ENCODE data around the gene NACAD. TPM values are rescaled to one million over a fixed set of nuclear protein-coding genes. Genes with fewer than 3 reads are reported as not detected.

The NACAD gene
- total RNA-seq, 2 experiments from 2014 or later: 0.05 to 0.16 TPM

DNA sequence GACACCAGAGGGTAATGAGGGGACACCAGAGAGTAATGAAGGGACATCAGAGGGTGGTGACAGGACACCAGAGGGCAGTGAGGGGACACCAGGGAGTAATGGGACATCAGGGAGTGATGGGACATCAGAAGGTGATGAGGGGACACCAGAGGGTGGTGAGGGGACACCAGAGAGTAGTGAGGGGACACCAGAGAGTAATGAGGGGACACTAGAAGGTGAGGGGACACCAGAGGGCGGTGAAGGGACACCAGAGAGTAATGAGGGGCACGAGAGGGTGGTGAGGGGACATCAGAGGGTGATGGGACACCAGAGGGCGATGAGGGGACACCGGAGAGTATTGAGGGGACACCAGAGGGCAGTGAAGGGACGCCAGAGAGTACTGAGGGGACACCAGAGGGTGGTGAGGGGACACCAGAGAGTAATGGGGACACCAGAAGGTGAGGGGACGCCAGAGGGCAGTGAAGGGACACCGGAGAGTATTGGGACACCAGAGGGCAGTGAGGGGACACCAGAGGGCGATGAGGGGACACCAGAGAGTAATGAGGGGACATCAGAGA, 10.6 kb downstream of the NACAD start:
- H3K36me3 Mint-ChIP-seq (ENCODE audit: low read depth): peaks cover 30% of the 10 kb centered on the region
- CTCF ChIA-PET: no interaction called here
- POLR2A ChIA-PET: no interaction called here

DNA sequence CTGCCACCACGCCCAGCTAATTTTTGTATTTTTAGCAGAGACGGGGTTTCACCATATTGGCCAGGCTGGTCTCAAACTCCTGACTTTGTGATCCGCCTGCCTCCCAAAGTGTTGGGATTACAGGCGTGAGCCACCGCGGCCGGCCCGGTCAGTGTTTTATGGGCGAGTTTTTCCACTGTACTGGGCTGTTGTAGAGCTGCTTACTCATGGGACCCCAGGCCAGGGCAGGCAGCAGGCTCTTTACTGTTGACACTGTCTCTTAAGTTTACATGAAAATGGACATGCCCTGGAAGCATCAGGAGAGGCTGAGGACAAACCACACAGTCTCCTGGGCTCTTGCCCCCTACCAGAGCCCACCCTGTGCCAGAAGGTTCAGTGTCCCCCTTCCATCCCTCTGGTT, 11.2 kb downstream of the NACAD start:
- CTCF ChIA-PET: no interaction called here
- no peaks in the 10 kb centered on the region for H3K27me3 Mint-ChIP-seq (ENCODE audit: low read depth)
- peaks cover 6% of the 10 kb centered on the region for H3K4me1 Mint-ChIP-seq (ENCODE audit: low read depth)
- no peaks in the 10 kb centered on the region for H3K9me3 Mint-ChIP-seq (ENCODE audit: insufficient read depth)
- H3K27ac Mint-ChIP-seq: no peak overlapping the region
- H3K36me3 Mint-ChIP-seq (ENCODE audit: low read depth): peaks cover 37% of the 10 kb centered on the region
- no peak for ATAC-seq
- no peak for DNase-seq
- no peak overlapping the region for H3K4me3 Mint-ChIP-seq
- POLR2A ChIA-PET: interaction anchor here (0.8 kb wide), 1 partner anchor 63 kb away, joined by 3 read pairs; no protein-coding TSS in a partner anchor

More for the DNA sequence above, 10.6 kb downstream of the NACAD start:
- peaks cover 6% of the 10 kb centered on the region for H3K4me1 Mint-ChIP-seq (ENCODE audit: low read depth)
- no peak for DNase-seq
- no peaks in the 10 kb centered on the region for H3K27me3 Mint-ChIP-seq (ENCODE audit: low read depth)
- no peak for ATAC-seq
- H3K4me3 Mint-ChIP-seq: no peak overlapping the region
- no peaks in the 10 kb centered on the region for H3K9me3 Mint-ChIP-seq (ENCODE audit: insufficient read depth)
- H3K27ac Mint-ChIP-seq: no peak overlapping the region

DNA sequence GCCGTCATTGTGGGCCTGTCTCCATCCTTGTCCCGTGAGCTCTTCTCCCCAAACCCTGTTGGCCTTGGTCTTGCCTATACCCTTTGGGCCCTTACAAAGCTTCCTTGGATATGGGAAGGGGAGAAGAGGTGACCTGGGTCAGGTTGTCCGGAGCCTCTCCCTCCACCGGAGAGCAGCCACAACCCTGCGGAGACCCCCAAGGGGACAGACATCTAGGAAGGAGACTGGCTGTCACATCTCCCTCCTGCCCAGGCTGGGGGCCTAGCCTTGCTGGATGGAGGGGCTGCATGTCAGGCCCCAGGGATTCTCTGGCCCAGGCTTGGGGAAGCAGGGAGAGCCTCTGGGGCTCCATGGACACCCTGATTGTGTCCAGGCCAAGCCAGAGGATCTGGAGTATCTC, 11.8 kb downstream of the NACAD start:
- Mint-ChIP-seq H3K27ac (no peak overlapping the region), H3K27me3 (ENCODE audit: low read depth) (no peaks in the 10 kb centered on the region)
- POLR2A ChIA-PET: interaction anchor here (0.8 kb wide), 1 partner anchor 62 kb away, joined by 3 read pairs; no protein-coding TSS in a partner anchor

GRCh38 chr7:45075871-45076796, 12.6 kb downstream of the NACAD start:
- Mint-ChIP-seq H3K4me1 (ENCODE audit: low read depth) (peaks cover 6% of the 10 kb centered on the region), H3K27me3 (ENCODE audit: low read depth) (no peaks in the 10 kb centered on the region), H3K4me3 (no peak overlapping the region), H3K36me3 (ENCODE audit: low read depth) (peaks cover 45% of the 10 kb centered on the region), H3K9me3 (ENCODE audit: insufficient read depth) (no peaks in the 10 kb centered on the region), H3K27ac (no peak overlapping the region)
- ATAC-seq: no peak
- ChIA-PET CTCF (no interaction called here), POLR2A (no interaction called here)
- no peak for DNase-seq

More for the DNA sequence above, 11.8 kb downstream of the NACAD start:
- no peak for ATAC-seq
- H3K9me3 Mint-ChIP-seq (ENCODE audit: insufficient read depth): no peaks in the 10 kb centered on the region
- H3K4me3 Mint-ChIP-seq: no peak overlapping the region
- CTCF ChIA-PET: no interaction called here
- H3K4me1 Mint-ChIP-seq (ENCODE audit: low read depth): peaks cover 6% of the 10 kb centered on the region
- no peak for DNase-seq
- H3K36me3 Mint-ChIP-seq (ENCODE audit: low read depth): peaks cover 41% of the 10 kb centered on the region

GRCh38 chr7:45075355-45075644, 13.5 kb downstream of the NACAD start:
- Mint-ChIP-seq H3K4me3 (no peak overlapping the region), H3K36me3 (ENCODE audit: low read depth) (peaks cover 45% of the 10 kb centered on the region), H3K9me3 (ENCODE audit: insufficient read depth) (no peaks in the 10 kb centered on the region), H3K27ac (no peak overlapping the region), H3K27me3 (ENCODE audit: low read depth) (no peaks in the 10 kb centered on the region), H3K4me1 (ENCODE audit: low read depth) (peaks cover 6% of the 10 kb centered on the region)
- DNase-seq: no peak
- ChIA-PET POLR2A (no interaction called here), CTCF (no interaction called here)
- ATAC-seq: no peak

GRCh38 chr7:45074528-45075354, 14.0 kb downstream of the NACAD start:
- Mint-ChIP-seq H3K9me3 (ENCODE audit: insufficient read depth) (no peaks in the 10 kb centered on the region), H3K4me1 (ENCODE audit: low read depth) (peaks cover 6% of the 10 kb centered on the region), H3K27me3 (ENCODE audit: low read depth) (no peaks in the 10 kb centered on the region), H3K36me3 (ENCODE audit: low read depth) (peaks cover 49% of the 10 kb centered on the region), H3K27ac (no peak overlapping the region), H3K4me3 (no peak overlapping the region)
- CTCF ChIA-PET: no interaction called here
- ATAC-seq (no peak), DNase-seq (no peak)
- POLR2A ChIA-PET: no interaction called here

DNA sequence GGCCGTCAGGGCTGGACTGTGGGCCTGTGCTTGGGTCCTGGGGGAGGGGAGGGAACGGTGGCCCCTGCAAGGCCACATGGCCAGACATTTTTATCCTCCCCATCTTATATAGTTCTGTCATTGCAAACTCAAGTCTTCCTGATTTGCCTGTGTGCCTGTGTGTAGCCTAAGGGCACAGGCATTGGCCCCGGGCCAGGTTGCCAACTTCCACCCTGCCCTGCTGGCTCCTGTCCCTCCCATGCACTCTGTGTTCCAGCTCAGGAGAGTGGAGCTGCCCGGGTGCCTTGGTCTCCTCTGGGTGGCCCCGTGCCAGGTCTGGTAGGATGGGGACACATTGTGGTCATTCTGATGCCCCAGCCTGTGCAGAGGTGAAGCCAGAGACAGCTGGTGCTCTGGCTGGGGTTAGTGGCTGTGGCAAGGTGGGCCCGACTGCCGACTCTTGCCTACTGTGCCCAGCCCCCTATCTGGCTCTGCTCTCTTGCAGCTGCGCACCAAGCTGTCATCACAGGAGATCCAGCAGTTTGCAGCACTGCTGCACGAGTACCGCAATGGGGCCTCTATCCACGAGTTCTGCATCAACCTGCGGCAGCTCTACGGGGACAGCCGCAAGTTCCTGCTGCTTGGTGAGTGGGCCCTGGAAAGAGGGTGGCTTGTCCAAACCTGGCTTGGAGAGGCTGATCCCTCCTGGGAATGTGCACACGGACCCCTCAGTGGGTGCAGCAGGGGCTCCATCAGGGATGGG, 14.8 kb downstream of the NACAD start:
- no peak overlapping the region for H3K27ac Mint-ChIP-seq
- no peak overlapping the region for H3K4me3 Mint-ChIP-seq
- H3K36me3 Mint-ChIP-seq (ENCODE audit: low read depth): peaks cover 55% of the 10 kb centered on the region
- ChIA-PET POLR2A (no interaction called here), CTCF (interaction anchor here (1.4 kb wide), 1 partner anchor 100 kb away, joined by 5 read pairs; no protein-coding TSS in a partner anchor)
- H3K4me1 Mint-ChIP-seq (ENCODE audit: low read depth): peaks cover 7% of the 10 kb centered on the region
- ATAC-seq (no peak), DNase-seq (no peak)
- no peaks in the 10 kb centered on the region for H3K9me3 Mint-ChIP-seq (ENCODE audit: insufficient read depth)
- no peaks in the 10 kb centered on the region for H3K27me3 Mint-ChIP-seq (ENCODE audit: low read depth)

DNA sequence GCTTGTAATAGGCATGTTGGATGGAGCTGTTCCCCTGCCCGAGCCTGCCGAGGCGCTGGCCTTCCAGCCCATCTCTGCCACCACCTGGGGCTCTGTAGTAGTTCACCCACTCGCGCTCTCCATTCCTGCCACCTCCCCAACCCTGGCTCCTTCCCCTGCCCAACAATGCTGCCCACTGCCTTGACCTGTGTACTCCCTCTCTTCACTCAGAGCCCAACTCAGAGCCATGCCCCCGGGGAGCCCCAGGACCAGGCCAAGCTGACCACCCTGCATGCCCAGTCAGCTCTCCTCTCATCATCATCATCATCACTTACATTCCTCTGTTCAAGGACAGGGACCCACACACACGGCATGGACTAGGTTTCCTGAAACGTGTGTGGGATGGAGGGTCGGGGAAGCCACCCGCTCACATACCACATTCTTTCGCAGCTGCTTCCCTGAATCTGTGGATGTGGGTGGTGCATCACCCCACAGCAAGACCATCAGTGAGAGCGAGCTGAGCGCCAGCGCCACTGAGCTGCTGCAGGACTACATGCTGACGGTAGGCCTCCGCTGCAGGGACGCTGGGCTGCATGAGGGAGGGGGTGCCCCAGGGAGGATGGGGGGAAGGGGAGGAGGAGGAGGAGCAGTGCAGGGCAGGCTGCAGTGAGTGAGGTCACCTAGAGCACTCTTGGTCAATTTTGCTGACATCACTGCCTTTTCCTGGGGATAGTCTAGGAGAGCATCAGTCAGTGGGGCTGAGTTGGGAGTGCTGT, 15.6 kb downstream of the NACAD start:
- Mint-ChIP-seq H3K4me1 (ENCODE audit: low read depth) (peaks cover 15% of the 10 kb centered on the region), H3K36me3 (ENCODE audit: low read depth) (peaks cover 62% of the 10 kb centered on the region), H3K4me3 (no peak overlapping the region), H3K27me3 (ENCODE audit: low read depth) (no peaks in the 10 kb centered on the region), H3K9me3 (ENCODE audit: insufficient read depth) (no peaks in the 10 kb centered on the region), H3K27ac (peak overlapping the region; percentile 44)
- ChIA-PET POLR2A (no interaction called here), CTCF (interaction anchor here (0.7 to 2.6 kb wide), 3 partner anchors 63 to 100 kb away, joined by 3 to 10 read pairs (median 5); no protein-coding TSS in a partner anchor)
- ATAC-seq: no peak
- no peak for DNase-seq

DNA sequence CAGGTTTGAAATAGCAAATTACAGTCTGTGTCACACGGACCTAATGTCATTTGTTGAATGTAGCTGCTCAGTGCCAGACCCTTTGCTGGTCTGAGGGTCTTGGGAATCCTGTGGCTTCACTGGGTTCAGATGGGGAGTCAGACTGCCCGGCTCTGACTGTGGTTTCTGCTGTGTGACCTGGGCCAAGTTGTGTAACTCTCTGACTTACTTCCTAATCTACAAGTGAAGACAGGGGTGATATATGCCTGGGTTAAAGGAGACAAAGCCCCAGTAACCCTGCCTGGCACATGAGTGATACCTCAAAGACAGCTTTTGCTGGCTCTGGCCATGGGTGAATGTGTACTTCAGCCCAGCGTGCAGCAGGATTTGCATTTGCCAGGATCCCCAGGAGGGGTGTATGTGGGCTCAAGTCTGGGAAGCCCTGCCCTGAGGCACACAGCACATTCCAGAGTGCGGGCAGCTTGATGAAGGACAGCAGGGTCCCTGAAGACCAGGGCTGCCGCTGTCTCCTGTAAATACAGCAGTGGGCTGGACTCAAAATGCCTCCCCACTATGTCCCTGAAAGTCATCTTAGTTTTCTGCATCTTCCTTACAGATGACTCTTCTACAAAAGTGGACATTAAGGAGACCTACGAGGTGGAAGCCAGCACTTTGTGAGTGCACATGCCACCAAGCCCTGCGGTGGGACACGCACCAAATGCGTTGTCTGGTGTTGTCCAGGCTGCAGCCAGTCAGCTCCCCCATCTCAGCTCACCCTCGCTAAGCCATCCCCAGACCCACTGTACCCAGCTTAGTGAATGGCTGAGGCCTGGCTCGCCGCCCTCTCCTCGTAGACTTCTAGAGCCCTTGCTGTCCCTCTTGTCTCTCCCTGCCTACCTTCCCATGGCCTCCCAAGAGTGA, 16.4 kb downstream of the NACAD start:
- Mint-ChIP-seq H3K27ac (peak overlapping the region; percentile 44), H3K9me3 (ENCODE audit: insufficient read depth) (no peaks in the 10 kb centered on the region), H3K36me3 (ENCODE audit: low read depth) (peaks cover 66% of the 10 kb centered on the region), H3K4me3 (no peak overlapping the region), H3K27me3 (ENCODE audit: low read depth) (no peaks in the 10 kb centered on the region), H3K4me1 (ENCODE audit: low read depth) (peaks cover 18% of the 10 kb centered on the region)
- DNase-seq: no peak
- no peak for ATAC-seq
- ChIA-PET CTCF (interaction anchor here (0.7 to 2.6 kb wide), 3 partner anchors 63 to 99 kb away, joined by 3 to 10 read pairs (median 5); no protein-coding TSS in a partner anchor), POLR2A (interaction anchor here (1.0 kb wide), 1 partner anchor 8 kb away, joined by 3 read pairs; no protein-coding TSS in a partner anchor)

- ChIA-PET CTCF (interaction anchor here (1.0 to 2.6 kb wide), 3 partner anchors 18 to 99 kb away, joined by 3 to 10 read pairs (median 3); no protein-coding TSS in a partner anchor), POLR2A (interaction anchor here (1.0 kb wide), 1 partner anchor 9 kb away, joined by 3 read pairs; no protein-coding TSS in a partner anchor)
- Mint-ChIP-seq H3K36me3 (ENCODE audit: low read depth) (peaks cover 62% of the 10 kb centered on the region), H3K4me3 (no peak overlapping the region), H3K9me3 (ENCODE audit: insufficient read depth) (no peaks in the 10 kb centered on the region), H3K4me1 (ENCODE audit: low read depth) (peaks cover 18% of the 10 kb centered on the region), H3K27me3 (ENCODE audit: low read depth) (no peaks in the 10 kb centered on the region), H3K27ac (no peak overlapping the region)
- ATAC-seq: no peak
- DNase-seq: no peak
Observed at GRCh38 chr7:45071528-45071927, 17.2 kb downstream of the NACAD start.

All from activated CD8-positive, alpha-beta T cell treated with anti-CD3 and anti-CD28 coated beads, Interleukin-2, amount 10 ng/mL, durations not matched to agents 7 days and 5 days (primary cell).